WTC11 (cell line): ENCODE measurements around the gene NBEA. TPM values are rescaled to one million over a fixed set of nuclear protein-coding genes. Genes with fewer than 3 reads are reported as not detected.

Experiments
- ATAC-seq: fragments of 200-7000 bp; cut with Tn5 transposase; 2 replicates; pipeline ENCODE4 v1.10.0; 2021; ENCODE audit warnings: mild to moderate bottlenecking, moderate library complexity
- CTCF ChIA-PET: fragments of 300-600 bp; sonication (Branson Sonifier 250); formaldehyde crosslinking; loops from one replicate; lab custom pipeline; 2021; ENCODE audit warnings: antibody characterized with exemption; lab: Charles Lee
- POLR2A ChIA-PET: fragments of 350-600 bp; sonication (Branson Sonifier 250); formaldehyde crosslinking; loops from one replicate; lab custom pipeline; 2021; ENCODE audit warnings: antibody characterized with exemption; lab: Charles Lee
- DNase-seq: peaks from one replicate; pipeline ENCODE4 v3.0.0; 2021; ENCODE audit warnings: low spot score
- H3K27ac Mint-ChIP-seq: 2 replicates; pipeline ENCODE4 v1.8.0; 2021; ENCODE audit warnings: mixed read lengths
- H3K27me3 Mint-ChIP-seq: 2 replicates; pipeline ENCODE4 v1.8.0; 2021; ENCODE audit warnings: low read depth, mild to moderate bottlenecking, moderate library complexity, mixed read lengths
- H3K36me3 Mint-ChIP-seq: 2 replicates; pipeline ENCODE4 v1.8.0; 2021; ENCODE audit warnings: mixed read lengths
- H3K4me1 Mint-ChIP-seq: 2 replicates; pipeline ENCODE4 v1.8.0; 2022; ENCODE audit warnings: mixed read lengths
- H3K4me3 Mint-ChIP-seq: 2 replicates; pipeline ENCODE4 v1.8.0; 2021; ENCODE audit warnings: mild to moderate bottlenecking, moderate library complexity, mixed read lengths
- H3K9me3 Mint-ChIP-seq: 2 replicates; pipeline ENCODE4 v1.8.0; 2021; ENCODE audit warnings: mixed read lengths
- ARID4B ChIP-seq: sonication (generic); formaldehyde crosslinking; IDR thresholded peaks from 2 replicates; pipeline ENCODE4 v1.8.0; 2023; ENCODE audit warnings: missing genetic modification reagents, mild to moderate bottlenecking, borderline replicate concordance
- ATF1 ChIP-seq: sonication (generic); formaldehyde crosslinking; IDR thresholded peaks from 2 replicates; pipeline ENCODE4 v1.8.1; 2023; ENCODE audit warnings: mild to moderate bottlenecking, moderate library complexity, missing genetic modification reagents
- FOXJ3 ChIP-seq: sonication (generic); formaldehyde crosslinking; IDR thresholded peaks from 2 replicates; pipeline ENCODE4 v1.9.0; 2021; ENCODE audit warnings: missing genetic modification reagents, mild to moderate bottlenecking, borderline replicate concordance
- IRF1 ChIP-seq: sonication (generic); formaldehyde crosslinking; IDR thresholded peaks from 2 replicates; pipeline ENCODE4 v1.8.0; 2023; ENCODE audit warnings: missing genetic modification reagents
- KAT7 ChIP-seq: sonication (generic); formaldehyde crosslinking; IDR thresholded peaks from 2 replicates; pipeline ENCODE4 v1.8.1; 2023; ENCODE audit warnings: missing genetic modification reagents, mild to moderate bottlenecking, borderline replicate concordance
- MAX ChIP-seq: sonication (generic); formaldehyde crosslinking; IDR thresholded peaks from 2 replicates; pipeline ENCODE4 v1.8.0; 2022; ENCODE audit warnings: mild to moderate bottlenecking, missing genetic modification reagents
- NFYB ChIP-seq: sonication (generic); formaldehyde crosslinking; conservative IDR thresholded peaks from 2 replicates; pipeline ENCODE4 v1.8.0; 2022; ENCODE audit warnings: low read depth, missing genetic modification reagents
- NR1H2 ChIP-seq: sonication (generic); formaldehyde crosslinking; IDR thresholded peaks from 2 replicates; pipeline ENCODE4 v1.9.0; 2021; ENCODE audit warnings: mild to moderate bottlenecking, moderate library complexity, missing genetic modification reagents
- PRDM15 ChIP-seq: sonication (generic); formaldehyde crosslinking; IDR thresholded peaks from 2 replicates; pipeline ENCODE4 v1.8.0; 2022; ENCODE audit warnings: missing genetic modification reagents
- STAT6 ChIP-seq: sonication (generic); formaldehyde crosslinking; conservative IDR thresholded peaks from 2 replicates; pipeline ENCODE4 v1.8.1; 2023; ENCODE audit warnings: mild to moderate bottlenecking, low read depth, missing genetic modification reagents, moderate library complexity
- ZBTB43 ChIP-seq: sonication (generic); formaldehyde crosslinking; IDR thresholded peaks from 2 replicates; pipeline ENCODE4 v1.8.1; 2023; ENCODE audit warnings: mild to moderate bottlenecking, missing genetic modification reagents
- ZMAT4 ChIP-seq: fragments of 250-450 bp; sonication (Bioruptor Pico); IDR thresholded peaks from 2 replicates; pipeline ENCODE4 v1.9.0; 2021; ENCODE audit warnings: mild to moderate bottlenecking
- ZNF416 ChIP-seq: fragments of 250-450 bp; sonication (Bioruptor Pico); IDR thresholded peaks from 2 replicates; pipeline ENCODE4 v1.9.0; 2021; ENCODE audit warnings: mild to moderate bottlenecking, inconsistent platforms
- total RNA-seq: library from RNA; stranded (reverse); gene quantifications from 3 replicates; pipeline ENCODE4 v1.2.3, GENCODE V29; 2021

The NBEA gene
- total RNA-seq, 1 experiment from 2014 or later, result 20.9 TPM

- TF ChIP-seq KAT7 (CRISPR knock-in tag) (no peak), MAX (CRISPR knock-in tag) (no peak), ZBTB43 (CRISPR knock-in tag) (no peak), IRF1 (CRISPR knock-in tag) (no peak), FOXJ3 (CRISPR knock-in tag) (no peak), ZNF416 (CRISPR knock-in tag) (no peak)
- TF ChIP-seq, all 79 proteins: peak for 0
Observed at GRCh38 chr13:34894756-34895155, 47.3 kb upstream of the NBEA start (continued).

GRCh38 chr13:34897220-34897619 is 44.9 kb upstream of the NBEA start:
- Mint-ChIP-seq H3K27ac (no peak overlapping the region), H3K36me3 (no peaks in the 10 kb centered on the region; the same call in 1 of the 2 replicates)
- TF ChIP-seq STAT6 (CRISPR knock-in tag), result no peak
- TF ChIP-seq, all 79 proteins: peak for 0
- CTCF ChIA-PET, result no interaction called here
- no peak for ATAC-seq
- POLR2A ChIA-PET, result no interaction called here
- Mint-ChIP-seq H3K9me3 (no peaks in the 10 kb centered on the region), H3K4me3 (no peak overlapping the region), H3K4me1 (peaks cover 53% of the 10 kb centered on the region), H3K27me3 (peaks cover 4% of the 10 kb centered on the region)
- DNase-seq, result no peak

- no peaks in the 10 kb centered on the region; the same call in 1 of the 2 replicates for H3K36me3 Mint-ChIP-seq
- peaks cover 4% of the 10 kb centered on the region for H3K27me3 Mint-ChIP-seq
- no peaks in the 10 kb centered on the region for H3K9me3 Mint-ChIP-seq
- DNase-seq, result no peak
- POLR2A ChIA-PET, result no interaction called here
- peaks cover 67% of the 10 kb centered on the region for H3K4me1 Mint-ChIP-seq
- TF ChIP-seq ZBTB43 (CRISPR knock-in tag) (no peak), ZMAT4 (CRISPR knock-in tag) (no peak), KAT7 (CRISPR knock-in tag) (no peak), NFYB (CRISPR knock-in tag) (no peak), ATF1 (CRISPR knock-in tag) (no peak), ARID4B (CRISPR knock-in tag) (no peak), PRDM15 (CRISPR knock-in tag) (no peak), NR1H2 (CRISPR knock-in tag) (no peak)
- CTCF ChIA-PET, result interaction anchor here (0.6 to 1.4 kb wide), 3 partner anchors 14 to 892 kb away, joined by 3 to 4 read pairs (median 3); no protein-coding TSS in a partner anchor
- peak overlapping the region; percentile 33 for H3K4me3 Mint-ChIP-seq
- H3K27ac Mint-ChIP-seq, result peak overlapping the region; percentile 89
- ATAC-seq, result peak; percentile 50
Observed at GRCh38 chr13:34899888-34900287, 42.2 kb upstream of the NBEA start.
